ENCODE results near the gene CACNG5. TPM values are rescaled to one million over a fixed set of nuclear protein-coding genes. Genes with fewer than 3 reads are reported as not detected.

Gene CACNG5
- total RNA-seq, 4 donors from 2014 or later, result not detected

- no peak for TF ChIP-seq CTCF (IDR thresholded peaks at IDR 0.05)
- DNase-seq (ENCODE audit: low spot score) (no peak), ATAC-seq (ENCODE audit: low FRiP score) (no peak)
These were observed 17.2 kb upstream of the CACNG5 start for GRCh38 chr17:66817750-66818149.

- DNase-seq (ENCODE audit: low spot score) (no peak), ATAC-seq (ENCODE audit: low FRiP score) (no peak)
- TF ChIP-seq CTCF (IDR thresholded peaks at IDR 0.05), result no peak
These were observed 15.5 kb upstream of the CACNG5 start for GRCh38 chr17:66819466-66819865.

- no peak for DNase-seq (ENCODE audit: low spot score)
- no peak for ATAC-seq (ENCODE audit: low FRiP score)
- no peak for TF ChIP-seq CTCF (IDR thresholded peaks at IDR 0.05)
These were observed 12.9 kb upstream of the CACNG5 start for GRCh38 chr17:66822009-66822408.

GRCh38 chr17:66826856-66827255, 8.1 kb upstream of the CACNG5 start:
- TF ChIP-seq CTCF (IDR thresholded peaks at IDR 0.05), result no peak
- ATAC-seq (ENCODE audit: low FRiP score), result no peak
- no peak for DNase-seq (ENCODE audit: low spot score)

- no peak for TF ChIP-seq CTCF (IDR thresholded peaks at IDR 0.05)
- no peak for DNase-seq (ENCODE audit: low spot score)
- no peak for ATAC-seq (ENCODE audit: low FRiP score)
These were observed 5.5 kb upstream of the CACNG5 start for GRCh38 chr17:66829386-66829864.

GRCh38 chr17:66829883-66830282, 5.0 kb upstream of the CACNG5 start:
- no peak for TF ChIP-seq CTCF (IDR thresholded peaks at IDR 0.05)
- DNase-seq (ENCODE audit: low spot score), result no peak
- ATAC-seq (ENCODE audit: low FRiP score), result no peak

GRCh38 chr17:66830451-66830850, 4.5 kb upstream of the CACNG5 start:
- no peak for TF ChIP-seq CTCF (IDR thresholded peaks at IDR 0.05)
- no peak for DNase-seq (ENCODE audit: low spot score)
- no peak for ATAC-seq (ENCODE audit: low FRiP score)

All from omental fat pad (tissue), 4 donors.